Peyer's patch (tissue), 4 donors: Measurements from ENCODE around the gene TUBE1. TPM values are rescaled to one million over a fixed set of nuclear protein-coding genes. Genes with fewer than 3 reads are reported as not detected.

Experiments
- DNase-seq, 3 donors: peaks; one replicate each; pipeline ENCODE4 v3.0.0-alpha.2; 2017 to 2019
- H3K27ac ChIP-seq, 4 donors: fragments of 200-600 bp; sonication (generic); one replicate each; pipeline ENCODE4 v1.5.1; 2016 to 2019
- H3K27me3 ChIP-seq, 2 donors: fragments of 200-600 bp; sonication (generic); one replicate each; pipeline ENCODE4 v1.5.1; 2019
- H3K36me3 ChIP-seq, 3 donors: fragments of 200-600 bp; sonication (generic); one replicate each; pipeline ENCODE4 v1.5.1; 2016 to 2019
- H3K4me1 ChIP-seq, 4 donors: fragments of 200-600 bp; sonication (generic); one replicate each; pipeline ENCODE4 v1.5.1; 2016 to 2019
- H3K4me3 ChIP-seq, 4 donors: fragments of 200-600 bp; sonication (generic); 1 replicate in 3 of 4; 2 replicates in 1 of 4; pipeline ENCODE4 v1.5.1; 2016 to 2019; ENCODE audit warnings: mild to moderate bottlenecking in 1 of 4
- H3K9me3 ChIP-seq, 4 donors: fragments of 200-600 bp; sonication (generic); one replicate each; pipeline ENCODE4 v1.5.1; 2016 to 2019; ENCODE audit warnings: mild to moderate bottlenecking in 1 of 4
- POLR2A ChIP-seq, 2 donors: fragments of 450-650 bp; IDR thresholded peaks; one replicate each; pipeline ENCODE4 v1.5.1; 2017; ENCODE audit warnings: antibody characterized with exemption in 2 of 2, mild to moderate bottlenecking in 2 of 2, moderate library complexity in 2 of 2
- total RNA-seq, 4 donors: library from RNA; depleted of rRNA; stranded (reverse); fragments of >200 nt; gene quantifications; one replicate each; pipeline ENCODE4 v1.1.0, GENCODE V29; 2016
- TF ChIP-seq, protein P1 (sequence below), 6 experiments: fragments of 450-650 bp in 4 of 6; fragments of 200-600 bp in 2 of 6; sonication (generic) in 1 of 6; IDR thresholded peaks; one replicate each; pipeline ENCODE4 v1.5.1; 2017 to 2019; ENCODE audit warnings: antibody characterized with exemption in 6 of 6, mild to moderate bottlenecking in 3 of 6, moderate library complexity in 1 of 6

TUBE1 gene
- total RNA-seq, 4 donors from 2014 or later: 20.1 to 46.2 (median 24.9) TPM

DNA sequence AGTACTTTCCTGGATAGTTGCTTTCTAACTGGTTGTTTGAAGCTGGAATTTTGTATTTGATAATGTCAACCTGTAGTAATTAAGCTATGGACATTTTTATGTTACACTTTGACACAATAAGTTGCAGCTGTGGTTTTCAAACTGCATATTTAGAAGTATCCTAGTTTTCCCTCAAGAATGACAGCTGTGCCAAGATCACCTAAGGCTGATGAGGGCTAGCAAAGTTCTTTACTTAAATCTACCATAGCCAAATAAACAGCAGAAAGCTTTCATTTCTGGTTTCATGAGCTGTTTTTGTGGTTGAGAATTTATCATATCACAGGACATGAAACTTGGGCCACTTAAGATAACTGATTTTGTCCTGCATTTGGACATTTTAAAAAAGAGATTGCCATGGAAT is 30.8 kb upstream of the TUBE1 start:
- no peaks in the 10 kb centered on the region for H3K27me3 ChIP-seq
- H3K36me3 ChIP-seq: peaks cover 0 to 27% (median 0%) of the 10 kb centered on the region in 3 donors
- H3K9me3 ChIP-seq: no peaks in the 10 kb centered on the region
- H3K27ac ChIP-seq: no peak overlapping the region
- DNase-seq: no peak
- H3K4me3 ChIP-seq: no peak overlapping the region
- TF ChIP-seq POLR2A (IDR thresholded peaks at IDR 0.05): no peak
- TF ChIP-seq, protein P1, sequence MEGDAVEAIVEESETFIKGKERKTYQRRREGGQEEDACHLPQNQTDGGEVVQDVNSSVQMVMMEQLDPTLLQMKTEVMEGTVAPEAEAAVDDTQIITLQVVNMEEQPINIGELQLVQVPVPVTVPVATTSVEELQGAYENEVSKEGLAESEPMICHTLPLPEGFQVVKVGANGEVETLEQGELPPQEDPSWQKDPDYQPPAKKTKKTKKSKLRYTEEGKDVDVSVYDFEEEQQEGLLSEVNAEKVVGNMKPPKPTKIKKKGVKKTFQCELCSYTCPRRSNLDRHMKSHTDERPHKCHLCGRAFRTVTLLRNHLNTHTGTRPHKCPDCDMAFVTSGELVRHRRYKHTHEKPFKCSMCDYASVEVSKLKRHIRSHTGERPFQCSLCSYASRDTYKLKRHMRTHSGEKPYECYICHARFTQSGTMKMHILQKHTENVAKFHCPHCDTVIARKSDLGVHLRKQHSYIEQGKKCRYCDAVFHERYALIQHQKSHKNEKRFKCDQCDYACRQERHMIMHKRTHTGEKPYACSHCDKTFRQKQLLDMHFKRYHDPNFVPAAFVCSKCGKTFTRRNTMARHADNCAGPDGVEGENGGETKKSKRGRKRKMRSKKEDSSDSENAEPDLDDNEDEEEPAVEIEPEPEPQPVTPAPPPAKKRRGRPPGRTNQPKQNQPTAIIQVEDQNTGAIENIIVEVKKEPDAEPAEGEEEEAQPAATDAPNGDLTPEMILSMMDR (IDR thresholded peaks at IDR 0.05): no peak
- H3K4me1 ChIP-seq: no peaks in the 10 kb centered on the region

DNA sequence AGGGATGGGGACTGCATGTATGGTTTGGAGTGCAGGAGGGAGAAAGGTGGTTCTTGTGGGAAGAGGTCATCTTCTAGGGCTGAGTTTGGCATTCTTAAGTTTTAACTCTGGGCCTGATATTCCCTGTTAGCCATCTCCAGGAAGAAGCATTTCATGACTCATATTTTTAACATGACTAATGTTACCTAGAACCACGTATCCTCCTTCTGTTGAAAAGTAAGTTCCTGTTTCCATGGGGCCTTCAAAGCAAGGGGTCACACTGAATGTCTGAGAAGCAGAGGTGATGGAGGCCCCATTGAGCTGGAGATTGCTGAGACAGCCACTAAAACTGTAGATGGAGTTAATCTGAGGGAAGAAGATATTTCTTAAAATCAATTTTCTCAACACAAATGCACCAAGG is 30.3 kb upstream of the TUBE1 start:
- H3K9me3 ChIP-seq: no peaks in the 10 kb centered on the region
- H3K4me1 ChIP-seq: no peaks in the 10 kb centered on the region
- no peak overlapping the region for H3K4me3 ChIP-seq
- peaks cover 0 to 27% (median 0%) of the 10 kb centered on the region in 3 donors for H3K36me3 ChIP-seq
- TF ChIP-seq, protein P1 (IDR thresholded peaks at IDR 0.05): no peak
- no peak for TF ChIP-seq POLR2A (IDR thresholded peaks at IDR 0.05)
- H3K27ac ChIP-seq: no peak overlapping the region
- H3K27me3 ChIP-seq: no peaks in the 10 kb centered on the region
- no peak for DNase-seq

DNA sequence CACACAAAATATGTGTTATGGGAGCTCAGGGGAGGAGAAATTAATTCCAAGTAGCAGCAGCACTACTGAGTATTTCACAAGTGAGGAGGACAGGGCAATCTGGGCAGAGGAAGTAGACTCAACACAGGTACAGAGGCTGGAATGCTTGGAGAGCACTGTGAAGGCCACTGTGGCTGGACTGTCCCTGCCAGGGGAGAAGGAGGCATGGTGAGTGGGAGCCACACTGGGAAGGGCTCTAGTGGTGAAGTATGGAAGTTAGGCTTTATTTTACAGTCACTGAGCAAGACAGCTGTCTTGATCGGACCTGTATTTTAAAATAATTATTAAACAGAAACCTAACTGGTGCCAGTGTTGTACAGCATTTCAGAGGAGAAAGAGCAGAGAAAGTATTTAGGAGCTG is 28.9 kb upstream of the TUBE1 start:
- DNase-seq: no peak
- H3K9me3 ChIP-seq: no peaks in the 10 kb centered on the region
- no peak overlapping the region for H3K27ac ChIP-seq
- H3K36me3 ChIP-seq: peaks cover 0 to 27% (median 0%) of the 10 kb centered on the region in 3 donors
- no peaks in the 10 kb centered on the region for H3K4me1 ChIP-seq
- H3K27me3 ChIP-seq: no peaks in the 10 kb centered on the region
- TF ChIP-seq, protein P1 (IDR thresholded peaks at IDR 0.05): no peak
- no peak for TF ChIP-seq POLR2A (IDR thresholded peaks at IDR 0.05)
- H3K4me3 ChIP-seq: no peak overlapping the region

DNA sequence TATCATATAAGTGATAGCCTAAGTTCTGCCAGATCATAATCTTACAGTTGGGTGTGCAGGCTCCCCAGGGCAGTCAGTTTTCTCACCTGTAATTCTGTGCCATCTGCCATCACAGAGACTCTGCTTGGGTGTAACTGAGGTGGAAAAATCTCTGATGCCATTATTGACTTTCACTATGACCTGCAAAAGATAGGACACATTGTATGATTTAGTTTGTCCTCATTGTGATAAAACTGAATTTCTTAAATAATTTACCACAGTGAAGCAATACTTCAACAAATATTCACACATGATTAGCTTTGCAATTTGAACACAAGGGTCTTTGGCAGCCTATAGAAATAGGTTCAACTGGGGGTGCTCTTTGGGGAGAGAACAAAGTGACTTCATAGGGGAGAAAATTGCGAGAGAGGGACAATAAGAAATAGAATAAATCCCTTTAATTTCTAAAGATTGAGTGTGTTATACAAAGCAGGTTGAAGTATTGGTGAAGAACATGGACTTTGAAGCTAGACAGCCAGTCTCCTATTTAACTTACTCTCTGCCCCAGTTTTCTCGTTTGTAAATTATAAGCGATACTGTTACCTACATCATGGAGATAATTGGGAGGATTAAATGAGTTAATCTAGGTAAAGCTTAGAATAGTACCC is 27.4 kb upstream of the TUBE1 start:
- TF ChIP-seq, protein P1 (IDR thresholded peaks at IDR 0.05): no peak
- no peak for TF ChIP-seq POLR2A (IDR thresholded peaks at IDR 0.05)
- no peaks in the 10 kb centered on the region for H3K9me3 ChIP-seq
- H3K4me1 ChIP-seq: no peaks in the 10 kb centered on the region
- H3K27me3 ChIP-seq: no peaks in the 10 kb centered on the region
- H3K4me3 ChIP-seq: no peak overlapping the region
- H3K36me3 ChIP-seq: peaks cover 0 to 20% (median 0%) of the 10 kb centered on the region in 3 donors
- DNase-seq: no peak
- H3K27ac ChIP-seq: no peak overlapping the region

DNA sequence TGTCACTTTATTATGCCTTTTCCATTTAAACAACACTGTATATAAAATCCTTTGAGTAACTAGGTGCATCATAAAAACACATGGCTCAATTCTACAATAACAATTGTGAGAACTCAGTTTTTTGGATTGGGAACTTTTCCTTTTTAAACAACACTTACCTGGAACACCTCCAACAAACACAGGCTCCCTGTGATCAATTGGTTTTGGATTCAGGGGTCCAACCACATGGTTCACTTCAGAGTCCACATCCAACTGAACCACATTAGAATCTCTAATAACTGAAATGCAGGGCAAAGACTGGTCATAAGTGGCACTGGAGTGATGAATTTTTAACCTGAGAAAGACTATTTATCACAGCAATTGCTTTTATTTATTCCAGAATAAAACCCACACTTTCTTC is 26.6 kb upstream of the TUBE1 start:
- Histone ChIP-seq H3K9me3 (no peaks in the 10 kb centered on the region), H3K4me1 (no peaks in the 10 kb centered on the region), H3K36me3 (peaks cover 0 to 25% (median 0%) of the 10 kb centered on the region in 3 donors), H3K4me3 (no peak overlapping the region), H3K27me3 (no peaks in the 10 kb centered on the region), H3K27ac (no peak overlapping the region)
- no peak for DNase-seq
- TF ChIP-seq, protein P1 (IDR thresholded peaks at IDR 0.05): no peak
